NCI-H2171 (cell line): ENCODE measurements around the gene METTL25.

Experiments
- DNase-seq: peaks from one replicate; lab custom pipeline; 2025; lab: John Stamatoyannopoulos, UW

Gene METTL25

GRCh38 chr12:82525616-82526015 is 167.3 kb downstream of the METTL25 start:
- DNase-seq = no peak

DNA sequence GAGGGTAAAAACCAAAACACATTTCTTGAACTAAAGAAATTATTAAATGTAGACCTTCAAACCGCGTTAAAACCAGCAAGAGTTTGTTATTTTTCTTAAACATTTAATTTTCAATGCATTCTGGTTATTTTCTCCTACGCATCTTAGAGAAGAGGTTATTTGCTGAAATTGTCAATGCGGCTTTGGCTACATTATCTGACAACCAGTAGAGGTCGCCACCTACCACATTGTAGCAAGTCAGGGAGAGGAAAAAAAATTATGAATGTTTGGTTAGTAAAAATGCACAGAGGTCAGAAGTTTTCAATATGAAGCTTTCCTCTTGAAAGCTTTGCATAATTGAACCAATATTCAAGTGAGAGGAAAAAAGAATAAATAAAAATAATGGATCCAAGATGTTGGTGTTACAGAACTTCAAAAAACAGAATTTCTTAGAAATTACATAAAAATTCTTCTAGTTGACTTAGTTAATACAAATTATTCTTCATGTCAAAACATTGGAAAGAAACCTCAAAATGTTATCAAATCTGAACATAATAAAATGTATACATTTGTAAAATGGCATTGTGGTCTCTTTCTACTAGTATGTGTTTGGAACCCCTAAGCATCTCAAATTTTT is 168.9 kb downstream of the METTL25 start:
- peak; percentile 72 for DNase-seq
